G401.6 (cell line): ENCODE data around the gene ABCA1.
"Not testable (repeated sequence)": the region's sequence is repeated elsewhere in the genome, so short reads cannot be mapped to it uniquely, and the experiment has no call there.

ENCODE experiments used
- FAIRE-seq: peaks from 2 replicates; lab custom pipeline; 2012; peaks lifted over from hg19 to GRCh38; lab: Jason Lieb, UNC

Gene ABCA1

GRCh38 chr9:104950838-104951237, 22.9 kb upstream of the ABCA1 start:
- no peak for FAIRE-seq

GRCh38 chr9:104948277-104948676, 20.3 kb upstream of the ABCA1 start:
- FAIRE-seq = no peak

GRCh38 chr9:104944871-104945270, 16.9 kb upstream of the ABCA1 start:
- FAIRE-seq = no peak

GRCh38 chr9:104944356-104944755, 16.4 kb upstream of the ABCA1 start:
- FAIRE-seq = no peak

GRCh38 chr9:104941597-104941996, 13.6 kb upstream of the ABCA1 start:
- FAIRE-seq = no peak

- no peak for FAIRE-seq
These were observed 8.3 kb upstream of the ABCA1 start for GRCh38 chr9:104936291-104936690.

GRCh38 chr9:104935501-104935810, 7.5 kb upstream of the ABCA1 start:
- FAIRE-seq = not testable (repeated sequence)

GRCh38 chr9:104934691-104935500, 6.9 kb upstream of the ABCA1 start:
- no peak for FAIRE-seq

- FAIRE-seq = not testable (repeated sequence)
These were observed 5.1 kb upstream of the ABCA1 start for GRCh38 chr9:104933091-104933490.

GRCh38 chr9:104931256-104931655, 3.3 kb upstream of the ABCA1 start:
- FAIRE-seq = no peak

GRCh38 chr9:104927216-104927911, 591 bp downstream of the ABCA1 start:
- no peak for FAIRE-seq

- FAIRE-seq = no peak
These were observed 4.2 kb downstream of the ABCA1 start for GRCh38 chr9:104923740-104924139.

- no peak for FAIRE-seq
These were observed 4.7 kb downstream of the ABCA1 start for GRCh38 chr9:104923289-104923688.

GRCh38 chr9:104922748-104923147, 5.2 kb downstream of the ABCA1 start:
- not testable (repeated sequence) for FAIRE-seq

- FAIRE-seq = no peak
These were observed 6.8 kb downstream of the ABCA1 start for GRCh38 chr9:104921067-104921741.

- FAIRE-seq = no peak
These were observed 12.2 kb downstream of the ABCA1 start for GRCh38 chr9:104915753-104916152.

GRCh38 chr9:104915049-104915448, 12.9 kb downstream of the ABCA1 start:
- FAIRE-seq = no peak

GRCh38 chr9:104914466-104914865, 13.5 kb downstream of the ABCA1 start:
- FAIRE-seq = no peak

GRCh38 chr9:104912606-104913005, 15.3 kb downstream of the ABCA1 start:
- no peak for FAIRE-seq

GRCh38 chr9:104911032-104911607, 16.8 kb downstream of the ABCA1 start:
- no peak for FAIRE-seq

- FAIRE-seq = no peak
These were observed 20.5 kb downstream of the ABCA1 start for GRCh38 chr9:104907278-104907951.
